ENCODE data around the gene GALNT16. TPM values are rescaled to one million over a fixed set of nuclear protein-coding genes. Genes with fewer than 3 reads are reported as not detected.

The GALNT16 gene
- total RNA-seq, 1 experiment from 2014 or later, result 8.6 TPM

DNA sequence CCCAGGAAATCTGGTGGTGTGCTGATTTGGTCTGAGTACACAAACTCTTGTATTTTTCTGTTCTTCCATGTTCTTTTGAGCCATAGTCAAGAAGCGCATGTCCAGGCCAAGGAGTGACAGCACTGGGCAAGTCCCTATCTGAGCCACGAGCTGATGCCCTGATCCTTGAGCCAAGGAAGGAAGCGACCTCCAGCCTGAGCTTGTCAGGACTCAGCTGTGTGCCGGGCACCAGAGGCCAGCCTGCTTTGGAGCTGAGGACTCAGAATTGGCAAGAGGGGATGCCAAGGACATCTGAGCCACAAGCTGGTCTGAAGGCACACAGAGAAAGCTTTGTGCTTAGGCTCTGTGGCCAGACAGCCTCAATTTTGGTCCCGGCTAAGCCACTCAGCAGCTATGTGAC lies 52.6 kb downstream of the GALNT16 start:
- H3K4me3 ChIP-seq, result no peak overlapping the region

DNA sequence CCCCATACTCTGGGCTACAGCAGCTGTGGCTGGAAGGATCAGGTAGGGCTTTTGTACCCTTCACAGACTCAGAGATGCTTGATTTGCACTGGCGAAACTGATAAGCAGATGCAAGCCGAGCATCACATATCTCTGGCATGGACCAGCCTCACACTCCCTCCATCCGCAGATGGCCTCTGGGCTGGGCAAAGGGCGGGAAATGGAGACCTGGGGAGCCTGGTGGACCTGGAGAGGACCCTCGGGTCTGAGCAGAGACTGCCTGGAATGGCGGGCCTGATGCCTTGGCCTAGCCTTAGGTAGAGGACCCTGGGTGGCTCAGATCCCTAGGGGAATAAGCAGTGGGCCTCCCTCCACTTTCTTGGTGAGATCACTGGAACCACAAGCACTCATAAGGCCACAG lies 53.2 kb downstream of the GALNT16 start:
- H3K27ac ChIP-seq, result no peak overlapping the region
- no peak for DNase-seq
- no peaks in the 10 kb centered on the region for H3K27me3 ChIP-seq
- peaks cover 9% of the 10 kb centered on the region for H3K4me1 ChIP-seq
- H3K36me3 ChIP-seq, result no peaks in the 10 kb centered on the region
- no peak overlapping the region for H3K4me3 ChIP-seq
- H3K9me3 ChIP-seq (replicated peaks), result no peaks in the 10 kb centered on the region

More for the DNA sequence above, 52.6 kb downstream of the GALNT16 start:
- no peaks in the 10 kb centered on the region for H3K9me3 ChIP-seq (replicated peaks)
- H3K4me1 ChIP-seq, result peaks cover 7% of the 10 kb centered on the region
- no peak overlapping the region for H3K27ac ChIP-seq
- H3K36me3 ChIP-seq, result no peaks in the 10 kb centered on the region
- no peak for DNase-seq
- no peaks in the 10 kb centered on the region for H3K27me3 ChIP-seq

DNA sequence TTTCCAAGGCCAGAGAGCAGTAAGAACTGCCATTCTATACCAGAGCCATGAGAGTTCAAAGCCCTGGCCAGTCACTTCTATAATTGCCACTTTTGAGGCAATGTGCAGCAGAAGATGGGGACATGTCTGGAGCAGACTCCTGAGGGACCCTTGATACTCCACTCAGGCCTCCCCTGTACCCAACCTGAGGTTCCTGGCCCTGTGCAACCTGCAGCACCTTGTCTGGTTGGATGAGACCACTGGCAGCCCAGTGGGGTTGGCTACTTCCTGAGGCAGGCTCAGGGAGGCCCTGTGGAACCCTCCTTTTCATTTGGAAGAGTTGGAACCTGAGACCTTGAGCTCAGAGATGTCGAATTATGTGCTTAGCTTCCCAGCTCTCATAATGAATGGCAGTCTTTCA lies 54.4 kb downstream of the GALNT16 start:
- no peak overlapping the region for H3K27ac ChIP-seq
- H3K9me3 ChIP-seq (replicated peaks), result no peaks in the 10 kb centered on the region
- H3K4me3 ChIP-seq, result no peak overlapping the region
- H3K36me3 ChIP-seq, result no peaks in the 10 kb centered on the region
- peaks cover 12% of the 10 kb centered on the region for H3K4me1 ChIP-seq
- no peak for DNase-seq
- no peaks in the 10 kb centered on the region for H3K27me3 ChIP-seq

DNA sequence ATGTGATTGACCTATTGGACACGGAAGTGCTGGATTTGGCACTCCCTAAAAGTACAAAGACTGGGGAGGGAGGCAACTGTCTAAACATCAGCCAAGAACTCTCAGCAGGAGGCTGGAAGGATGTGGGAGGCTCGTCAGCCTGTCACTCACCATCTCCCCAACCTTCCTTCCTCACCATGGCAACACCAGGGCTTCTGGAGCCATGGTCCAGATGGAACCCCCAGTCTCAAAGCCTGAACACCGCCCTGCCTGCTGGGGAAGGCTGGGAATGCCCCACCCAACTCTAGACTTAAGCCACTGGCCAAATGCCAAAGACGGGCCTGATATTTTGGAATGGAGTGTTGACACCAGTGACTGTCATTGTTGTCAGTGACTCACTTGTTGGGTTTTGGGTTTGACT lies 55.3 kb downstream of the GALNT16 start:
- Histone ChIP-seq H3K4me3 (no peak overlapping the region), H3K27ac (no peak overlapping the region), H3K36me3 (no peaks in the 10 kb centered on the region), H3K27me3 (no peaks in the 10 kb centered on the region), H3K4me1 (peaks cover 12% of the 10 kb centered on the region), H3K9me3 (replicated peaks) (no peaks in the 10 kb centered on the region)
- DNase-seq, result peak in 1 of 2 experiments; percentile 15

GRCh38 chr14:69316449-69317101 lies 56.6 kb downstream of the GALNT16 start:
- Histone ChIP-seq H3K9me3 (replicated peaks) (no peaks in the 10 kb centered on the region), H3K27ac (no peak overlapping the region), H3K4me3 (no peak overlapping the region), H3K4me1 (peaks cover 7% of the 10 kb centered on the region; the same call in 1 of the 2 replicates), H3K27me3 (no peaks in the 10 kb centered on the region), H3K36me3 (no peaks in the 10 kb centered on the region)
- no peak for DNase-seq

DNA sequence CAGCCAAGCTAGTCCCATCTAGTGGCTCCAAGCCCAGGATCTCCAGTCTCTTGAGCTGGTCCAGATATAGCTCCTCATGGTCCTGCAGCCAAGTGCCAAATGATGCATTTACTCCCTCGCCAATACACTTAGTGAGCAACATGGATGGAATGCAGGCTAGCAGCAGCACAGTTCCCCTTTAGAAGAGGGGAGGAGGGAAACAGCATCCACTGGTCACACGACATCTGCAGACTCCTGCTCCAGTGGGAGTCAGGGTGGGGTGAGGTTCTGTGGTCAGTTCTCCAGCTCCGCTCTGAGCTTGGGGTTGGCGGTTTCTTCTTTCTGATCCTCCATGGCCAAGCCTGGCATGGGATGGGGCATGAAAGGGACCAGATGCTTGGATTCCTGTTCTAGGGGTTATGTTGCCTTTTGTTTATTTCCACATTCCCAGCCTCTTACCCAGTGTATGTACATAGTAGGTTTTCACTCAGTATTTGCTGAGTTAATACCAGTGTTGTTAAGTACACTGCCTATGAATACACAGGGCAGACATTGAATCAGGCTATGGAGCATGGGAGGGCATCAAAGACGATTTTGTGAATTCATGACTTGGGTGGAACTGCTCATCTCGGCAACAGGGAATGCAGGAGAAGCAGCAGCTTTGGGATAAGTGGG lies 57.3 kb downstream of the GALNT16 start:
- peak; percentile 32 to 34 for DNase-seq
- H3K27me3 ChIP-seq, result no peaks in the 10 kb centered on the region
- H3K9me3 ChIP-seq (replicated peaks), result no peaks in the 10 kb centered on the region
- H3K36me3 ChIP-seq, result no peaks in the 10 kb centered on the region
- H3K27ac ChIP-seq, result no peak overlapping the region
- peaks cover 7% of the 10 kb centered on the region; the same call in 1 of the 2 replicates for H3K4me1 ChIP-seq
- H3K4me3 ChIP-seq, result no peak overlapping the region

- DNase-seq, result no peak
- Histone ChIP-seq H3K4me1 (peaks cover 7% of the 10 kb centered on the region; the same call in 1 of the 2 replicates), H3K27me3 (no peaks in the 10 kb centered on the region), H3K9me3 (replicated peaks) (no peaks in the 10 kb centered on the region), H3K27ac (no peak overlapping the region), H3K36me3 (no peaks in the 10 kb centered on the region), H3K4me3 (no peak overlapping the region)
Measured at GRCh38 chr14:69317780-69318179, 57.8 kb downstream of the GALNT16 start.

- Histone ChIP-seq H3K9me3 (replicated peaks) (no peaks in the 10 kb centered on the region), H3K27me3 (no peaks in the 10 kb centered on the region), H3K27ac (no peak overlapping the region), H3K36me3 (no peaks in the 10 kb centered on the region), H3K4me1 (peaks cover 7% of the 10 kb centered on the region; the same call in 1 of the 2 replicates), H3K4me3 (no peak overlapping the region)
- no peak for DNase-seq
Measured at GRCh38 chr14:69318241-69318640, 58.3 kb downstream of the GALNT16 start.

GRCh38 chr14:69318901-69319475 lies 59.0 kb downstream of the GALNT16 start:
- H3K36me3 ChIP-seq, result no peaks in the 10 kb centered on the region
- H3K4me3 ChIP-seq, result no peak overlapping the region
- peaks cover 7% of the 10 kb centered on the region; the same call in 1 of the 2 replicates for H3K4me1 ChIP-seq
- no peak for DNase-seq
- H3K27ac ChIP-seq, result no peak overlapping the region
- H3K27me3 ChIP-seq, result no peaks in the 10 kb centered on the region
- H3K9me3 ChIP-seq (replicated peaks), result no peaks in the 10 kb centered on the region

DNA sequence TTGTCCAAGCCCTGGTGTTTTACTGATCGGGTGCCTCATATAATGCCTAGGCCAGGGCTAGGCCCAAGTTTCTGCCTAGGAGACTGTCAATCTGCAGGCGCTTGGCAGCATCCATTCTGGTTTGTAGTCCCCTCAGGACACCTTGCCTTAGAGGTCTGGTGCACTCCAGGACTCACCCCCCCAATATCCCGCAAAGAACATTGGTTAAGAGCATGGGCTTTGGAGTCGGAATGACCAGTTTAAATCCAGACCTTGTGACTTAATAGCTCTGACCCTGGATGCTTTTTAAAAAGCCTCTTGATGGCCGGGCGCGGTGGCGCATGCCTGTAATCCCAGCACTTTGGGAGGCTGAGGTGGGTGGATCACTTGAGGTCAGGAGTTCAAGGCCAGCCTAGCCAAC lies 60.0 kb downstream of the GALNT16 start:
- Histone ChIP-seq H3K9me3 (replicated peaks) (no peaks in the 10 kb centered on the region), H3K36me3 (no peaks in the 10 kb centered on the region), H3K4me3 (no peak overlapping the region), H3K27me3 (no peaks in the 10 kb centered on the region), H3K27ac (no peak overlapping the region), H3K4me1 (peaks cover 7% of the 10 kb centered on the region; the same call in 1 of the 2 replicates)
- DNase-seq, result no peak

DNA sequence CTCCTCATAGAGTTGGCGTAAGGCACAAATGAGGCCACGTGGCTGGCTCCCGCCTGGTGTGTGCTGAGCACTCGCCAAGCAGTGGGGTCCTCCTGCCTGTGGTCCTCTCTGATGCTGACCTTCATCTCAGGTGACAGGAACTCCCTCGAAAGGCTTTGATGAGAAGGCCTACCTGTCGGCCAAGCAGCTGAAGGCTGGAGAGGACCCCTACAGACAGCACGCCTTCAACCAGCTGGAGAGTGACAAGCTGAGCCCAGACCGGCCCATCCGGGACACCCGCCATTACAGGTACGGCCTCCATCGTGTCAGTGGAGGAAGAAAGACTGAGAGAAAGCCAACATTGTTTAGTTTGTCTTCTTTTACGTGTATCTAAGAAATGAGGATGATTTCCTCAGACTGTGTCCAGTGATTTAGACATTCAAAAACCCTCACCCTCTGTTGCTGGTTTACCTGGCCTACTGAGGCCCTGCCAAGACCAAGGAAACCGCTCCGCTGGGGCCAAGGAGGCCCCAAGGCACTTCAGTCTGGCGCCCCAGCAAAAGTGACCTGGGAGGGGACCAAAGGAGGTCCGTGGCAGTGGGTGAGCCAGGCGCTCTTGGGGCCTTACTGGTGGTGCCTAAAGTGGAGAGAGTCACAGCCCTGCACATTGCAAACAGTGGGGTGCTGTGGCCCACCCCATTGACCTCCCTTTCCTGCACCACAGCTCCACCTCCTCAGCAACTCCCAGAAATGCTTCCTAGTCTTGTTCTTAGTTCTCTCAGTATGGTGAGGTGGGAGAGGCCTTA lies 60.8 kb downstream of the GALNT16 start:
- no peak for DNase-seq
- Histone ChIP-seq H3K36me3 (no peaks in the 10 kb centered on the region), H3K4me1 (peaks cover 7% of the 10 kb centered on the region; the same call in 1 of the 2 replicates), H3K27me3 (no peaks in the 10 kb centered on the region), H3K4me3 (no peak overlapping the region), H3K27ac (no peak overlapping the region), H3K9me3 (replicated peaks) (no peaks in the 10 kb centered on the region)

DNA sequence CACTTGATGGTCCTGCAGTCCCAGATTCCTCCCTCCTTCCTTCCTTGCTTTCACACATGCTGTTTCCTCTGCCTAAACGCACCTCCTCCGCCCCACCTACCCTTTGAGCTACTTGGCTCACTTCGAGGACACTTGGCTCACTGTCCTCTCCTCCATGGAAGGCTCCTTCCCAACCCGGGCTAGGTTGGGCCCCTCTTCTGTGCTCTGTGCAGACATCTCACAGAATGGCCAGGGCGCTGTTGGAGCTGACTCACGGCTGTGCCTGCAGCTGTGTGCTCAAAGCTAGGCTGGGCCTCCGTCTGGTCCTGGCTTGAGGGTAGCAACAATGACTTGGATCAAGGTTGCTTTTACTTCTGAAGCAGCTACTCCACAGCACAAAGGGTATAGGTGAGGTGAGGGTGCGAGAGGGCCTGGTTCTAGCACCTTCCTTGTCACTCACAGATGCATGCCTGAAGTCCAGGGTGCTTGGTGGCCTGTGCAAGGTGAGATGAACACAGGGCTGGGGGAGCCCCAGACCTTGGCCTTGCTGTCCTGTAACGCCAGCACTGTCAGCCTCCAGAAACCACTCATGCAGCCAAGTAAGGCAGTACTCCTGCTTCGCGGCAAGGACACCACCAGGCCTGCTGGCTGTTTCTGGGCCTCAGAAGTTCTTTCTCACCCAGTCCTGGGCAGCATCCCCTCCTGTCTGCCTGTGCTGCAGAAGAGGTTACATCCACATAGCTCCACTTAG lies 61.8 kb downstream of the GALNT16 start:
- peaks cover 7% of the 10 kb centered on the region; the same call in 1 of the 2 replicates for H3K4me1 ChIP-seq
- H3K4me3 ChIP-seq, result no peak overlapping the region
- H3K36me3 ChIP-seq, result no peaks in the 10 kb centered on the region
- no peak overlapping the region for H3K27ac ChIP-seq
- no peaks in the 10 kb centered on the region for H3K27me3 ChIP-seq
- no peak for DNase-seq
- no peaks in the 10 kb centered on the region for H3K9me3 ChIP-seq (replicated peaks)

DNA sequence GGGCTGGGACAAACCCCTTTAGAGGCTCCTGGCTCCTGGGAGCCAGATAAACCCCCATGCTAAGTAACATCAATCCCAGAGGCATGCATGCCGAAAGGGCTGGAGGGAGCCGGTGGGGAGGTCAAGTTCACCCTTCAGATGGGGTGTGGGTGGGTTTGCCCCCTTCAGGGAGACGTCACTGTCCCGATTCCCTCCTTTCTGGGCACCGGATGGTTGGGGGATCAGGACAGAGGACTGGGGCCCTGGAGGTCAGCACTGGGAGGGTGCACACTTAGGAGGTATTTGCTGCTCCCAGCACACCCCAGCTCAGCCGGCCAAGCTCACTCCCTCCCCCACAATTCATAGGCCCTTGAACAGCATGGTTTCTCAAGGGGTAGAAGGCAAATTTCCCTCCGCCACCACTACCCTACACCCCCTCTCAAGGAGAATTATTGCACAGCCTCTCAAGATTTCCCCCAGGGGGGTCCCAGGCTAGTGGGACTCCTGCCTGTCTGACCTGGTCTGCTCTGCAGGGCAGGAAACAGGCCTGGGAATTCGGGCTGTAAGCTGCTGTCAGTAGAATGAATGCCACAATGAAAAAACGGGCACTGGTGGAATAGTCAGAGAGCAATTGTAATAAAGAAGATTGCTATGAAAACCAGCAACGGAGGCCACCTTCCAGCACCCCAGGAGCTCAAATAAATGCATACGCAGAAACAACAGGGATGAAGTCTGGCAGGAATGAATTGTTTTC lies 63.5 kb downstream of the GALNT16 start:
- Histone ChIP-seq H3K36me3 (no peaks in the 10 kb centered on the region), H3K9me3 (replicated peaks) (no peaks in the 10 kb centered on the region), H3K27me3 (no peaks in the 10 kb centered on the region), H3K4me1 (no peaks in the 10 kb centered on the region; the same call in 1 of the 2 replicates), H3K27ac (no peak overlapping the region), H3K4me3 (no peak overlapping the region)
- no peak for DNase-seq

DNA sequence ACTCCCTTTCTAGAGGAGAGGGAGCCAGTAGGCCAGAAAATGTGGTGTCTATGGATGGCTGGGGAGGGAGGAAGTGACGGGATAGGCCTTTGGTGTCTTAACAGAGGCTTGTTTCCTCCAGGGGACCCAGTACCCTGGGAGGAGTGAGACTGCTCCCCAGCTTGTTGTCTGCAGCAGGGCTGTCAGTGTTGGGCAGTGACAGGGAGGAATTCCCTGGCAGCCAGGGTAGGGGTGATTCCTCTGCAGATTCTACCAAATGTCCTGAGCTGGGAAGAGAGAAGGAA lies 64.0 kb downstream of the GALNT16 start:
- Histone ChIP-seq H3K4me1 (no peaks in the 10 kb centered on the region; the same call in 1 of the 2 replicates), H3K4me3 (no peak overlapping the region), H3K27ac (no peak overlapping the region), H3K36me3 (no peaks in the 10 kb centered on the region), H3K27me3 (no peaks in the 10 kb centered on the region), H3K9me3 (replicated peaks) (no peaks in the 10 kb centered on the region)
- no peak for DNase-seq

All from SJCRH30 (cell line).